HCT116 (cell line): ENCODE data around the gene MPV17L2. TPM values are rescaled to one million over a fixed set of nuclear protein-coding genes. Genes with fewer than 3 reads are reported as not detected.

Experiments
- ATAC-seq: fragments of 200-7000 bp; cut with Tn5 transposase; 2 replicates; pipeline ENCODE4 v1.9.1; 2020; ENCODE audit warnings: mild to moderate bottlenecking, moderate library complexity
- BruUV-seq: library from RNA; stranded (reverse); fragments of 400-500 nt; replicated peaks from 2 replicates; lab custom pipeline; 2021; lab: Mats Ljungman, UMichigan
- CTCF ChIA-PET: fragments of 300-600 bp; sonication (Branson Sonifier 250); formaldehyde crosslinking; loops from one replicate; lab custom pipeline; 2021; ENCODE audit warnings: antibody characterized with exemption; lab: Charles Lee
- POLR2A ChIA-PET: fragments of 300-600, 350-600 bp; sonication (Branson Sonifier 250); formaldehyde crosslinking; loops from one replicate; lab custom pipeline; 2021; ENCODE audit warnings: antibody characterized with exemption; lab: Charles Lee
- RAD21 ChIA-PET, 2 experiments: fragments of 300-600 bp; sonication (Branson Sonifier 250); formaldehyde crosslinking; loops; one replicate each; lab custom pipeline; 2023; ENCODE audit warnings: low total read pairs in 2 of 2; ENCODE audit not compliant: uncharacterized antibody in 2 of 2, unreplicated experiment in 2 of 2, low non-redundant PET in 1 of 2; lab: Charles Lee
- DNase-seq: peaks from one replicate; pipeline ENCODE4 v3.0.0-alpha.2; 2010; ENCODE audit warnings: low read depth, low spot score
- H2AFZ ChIP-seq: fragments of 200-600 bp; shearing (Covaris generic), sonication (generic); 2 replicates; pipeline ENCODE4 v1.6.1; 2017; ENCODE audit warnings: low read depth, mixed run types, mixed read lengths, antibody characterized with exemption, low read length; ENCODE audit not compliant: poor library complexity, severe bottlenecking
- H3K27ac ChIP-seq: 2 replicates; pipeline ENCODE4 v1.5.1; 2012; ENCODE audit warnings: low read depth, low read length
- H3K27me3 ChIP-seq: fragments of 200-600 bp; sonication (generic); 2 replicates; pipeline ENCODE4 v1.6.1; 2016; ENCODE audit warnings: mixed run types, low read length, mixed read lengths; ENCODE audit not compliant: insufficient read depth
- H3K36me3 ChIP-seq, 2 experiments: fragments of 200-500 bp in 1 of 2; fragments of 200-600 bp in 1 of 2; sonication (Bioruptor generic) in 1 of 2; sonication (generic) in 1 of 2; 2 replicates each; pipeline versions ENCODE4 v1.5.1 to v1.6.1; 2014 to 2016; ENCODE audit warnings: low read length in 2 of 2, inconsistent platforms in 1 of 2, mixed read lengths in 1 of 2, mixed run types in 1 of 2; ENCODE audit not compliant: insufficient read depth in 2 of 2, control insufficient read depth in 1 of 2
- H3K4me1 ChIP-seq, 2 experiments: fragments of 200-600 bp in 1 of 2; sonication (generic) in 1 of 2; 2 replicates each; pipeline versions ENCODE4 v1.5.1 to v1.6.1; 2012 to 2017; ENCODE audit warnings: low read length in 2 of 2, inconsistent platforms in 1 of 2, mild to moderate bottlenecking in 1 of 2, mixed read lengths in 1 of 2, mixed run types in 1 of 2, moderate library complexity in 1 of 2; ENCODE audit not compliant: insufficient read depth in 2 of 2, control insufficient read depth in 1 of 2
- H3K4me2 ChIP-seq: fragments of 200-600 bp; sonication (generic); 2 replicates; pipeline ENCODE4 v1.6.1; 2017; ENCODE audit warnings: mixed run types, low read length, mixed read lengths
- H3K4me3 ChIP-seq, 2 experiments: fragments of 200-600 bp in 1 of 2; sonication (generic) in 1 of 2; replicated peaks in 1 of 2; 2 replicates each; pipeline ENCODE4 v1.5.1; 2011 to 2016; ENCODE audit warnings: low read length in 2 of 2, control low read depth in 1 of 2, low read depth in 1 of 2, mild to moderate bottlenecking in 1 of 2, mixed read lengths in 1 of 2, mixed run types in 1 of 2
- H3K79me2 ChIP-seq: fragments of 200-600 bp; sonication (generic); 2 replicates; pipeline ENCODE4 v1.6.1; 2017; ENCODE audit warnings: mild to moderate bottlenecking, mixed run types, low read length, moderate library complexity, mixed read lengths; ENCODE audit not compliant: insufficient read depth
- H3K9ac ChIP-seq: fragments of 200-600 bp; sonication (generic); 2 replicates; pipeline ENCODE4 v1.6.1; 2016; ENCODE audit warnings: low read length, mixed read lengths
- H3K9me2 ChIP-seq: fragments of 200-600 bp; sonication (generic), shearing (Covaris generic); 2 replicates; pipeline ENCODE4 v1.6.1; 2017; ENCODE audit warnings: mixed run types, mild to moderate bottlenecking, moderate library complexity; ENCODE audit not compliant: insufficient read depth
- H3K9me3 ChIP-seq, 2 experiments: fragments of 200-500 bp in 1 of 2; fragments of 200-600 bp in 1 of 2; sonication (Bioruptor generic) in 1 of 2; sonication (generic) in 1 of 2; 2 replicates each; pipeline ENCODE4 v1.6.1; 2014 to 2017; ENCODE audit warnings: low read length in 2 of 2, mixed read lengths in 2 of 2, inconsistent platforms in 1 of 2, low read depth in 1 of 2, mild to moderate bottlenecking in 1 of 2, mixed run types in 1 of 2, moderate library complexity in 1 of 2; ENCODE audit not compliant: control insufficient read depth in 1 of 2, insufficient read depth in 1 of 2
- H4K20me1 ChIP-seq: fragments of 200-600 bp; sonication (generic), shearing (Covaris generic); 2 replicates; pipeline ENCODE4 v1.6.1; 2017; ENCODE audit warnings: mixed run types, mild to moderate bottlenecking, moderate library complexity; ENCODE audit not compliant: insufficient read depth
- ATF3 ChIP-seq: IDR thresholded peaks from 2 replicates; pipeline ENCODE4 v1.6.1; 2012
- CEBPB ChIP-seq: IDR thresholded peaks from 2 replicates; pipeline ENCODE4 v1.6.1; 2012; ENCODE audit warnings: low read depth
- CTCF ChIP-seq, 3 experiments: fragments of 200-600 bp in 1 of 3; sonication (generic) in 1 of 3; IDR thresholded peaks in 2 of 3; conservative IDR thresholded peaks in 1 of 3; 2 replicates each; pipeline ENCODE4 v1.5.1; 2012 to 2017; ENCODE audit warnings: low read depth in 2 of 3, low read length in 2 of 3, antibody characterized with exemption in 1 of 3, borderline replicate concordance in 1 of 3, control low read depth in 1 of 3, mild to moderate bottlenecking in 1 of 3, mixed read lengths in 1 of 3, mixed run types in 1 of 3, moderate library complexity in 1 of 3; ENCODE audit not compliant: insufficient read depth in 1 of 3
- EGR1 ChIP-seq: IDR thresholded peaks from 2 replicates; pipeline ENCODE4 v1.6.1; 2012; ENCODE audit warnings: low read depth
- ELF1 ChIP-seq: IDR thresholded peaks from 2 replicates; pipeline ENCODE4 v1.6.1; 2012; ENCODE audit warnings: low read depth, borderline replicate concordance
- EZH2 ChIP-seq: fragments of 200-600 bp; sonication (generic); IDR thresholded peaks from 2 replicates; pipeline ENCODE4 v1.6.1; 2017; ENCODE audit warnings: antibody characterized with exemption, mixed run types
- EZH2phosphoT487 ChIP-seq: fragments of 200-600 bp; IDR thresholded peaks from 2 replicates; pipeline ENCODE4 v1.6.1; 2018; ENCODE audit warnings: antibody characterized with exemption, borderline replicate concordance
- FOSL1 ChIP-seq: IDR thresholded peaks from 2 replicates; pipeline ENCODE4 v1.6.1; 2012; ENCODE audit warnings: low read depth
- JUND ChIP-seq: IDR thresholded peaks from 2 replicates; pipeline ENCODE4 v1.6.1; 2012
- MAX ChIP-seq: IDR thresholded peaks from 2 replicates; pipeline ENCODE4 v1.6.1; 2012
- POLR2A ChIP-seq: IDR thresholded peaks from 2 replicates; pipeline ENCODE4 v1.7.0; 2011; ENCODE audit warnings: borderline replicate concordance; ENCODE audit not compliant: insufficient read depth, insufficient read length; ENCODE audit errors: extremely low read depth
- POLR2AphosphoS5 ChIP-seq: IDR thresholded peaks from 2 replicates; pipeline ENCODE4 v1.6.1; 2011; ENCODE audit warnings: mild to moderate bottlenecking, low read depth, low read length, moderate library complexity
- REST ChIP-seq: IDR thresholded peaks from 2 replicates; pipeline ENCODE4 v1.6.1; 2012; ENCODE audit warnings: low read depth
- SIN3A ChIP-seq: IDR thresholded peaks from 2 replicates; pipeline ENCODE4 v1.6.1; 2012; ENCODE audit warnings: low read depth
- SP1 ChIP-seq: IDR thresholded peaks from 2 replicates; pipeline ENCODE4 v1.6.1; 2012; ENCODE audit warnings: low read depth
- SRF ChIP-seq: IDR thresholded peaks from 2 replicates; pipeline ENCODE4 v1.6.1; 2012; ENCODE audit warnings: low read depth
- TCF7L2 ChIP-seq: IDR thresholded peaks from 2 replicates; pipeline ENCODE4 v1.7.0; 2011; ENCODE audit warnings: borderline replicate concordance, inconsistent platforms; ENCODE audit not compliant: insufficient read depth, insufficient read length; ENCODE audit errors: extremely low read depth
- ZFX ChIP-seq: fragments of 450-650 bp; IDR thresholded peaks from 2 replicates; pipeline ENCODE4 v1.6.1; 2017
- intact Hi-C: fragments of 100-400 bp; cut with micrococcal nuclease; formaldehyde crosslinking; loops from 2 replicates; pipeline ENCODE4 v1.10.0; 2022
- total RNA-seq: library from RNA; stranded (reverse); gene quantifications from one replicate; pipeline ENCODE4 v1.2.1, GENCODE V29; 2021; ENCODE audit not compliant: unreplicated experiment

The MPV17L2 gene
- total RNA-seq, 1 experiment from 2014 or later = 18.7 TPM

DNA sequence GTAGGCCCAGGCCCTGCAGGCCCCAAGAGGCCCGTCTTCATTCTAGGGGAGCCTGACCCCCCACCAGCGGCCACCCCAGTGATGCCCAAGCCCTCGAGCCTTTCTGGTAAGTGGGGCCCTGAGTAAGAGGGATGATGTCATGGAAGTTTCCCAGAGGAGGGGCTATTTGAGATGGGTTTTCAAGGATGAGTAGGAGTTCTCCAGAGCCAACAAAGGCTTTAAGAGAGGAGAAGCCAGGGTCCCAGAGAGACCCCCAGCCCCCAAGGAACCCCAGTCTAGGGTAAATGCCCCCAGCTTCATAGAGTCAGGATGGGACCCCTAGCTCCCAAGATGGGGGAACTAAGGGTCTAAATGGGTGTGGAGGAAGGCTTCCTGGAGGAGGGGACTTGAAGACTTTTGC is 49.1 kb upstream of the MPV17L2 start:
- no peak for ATAC-seq
- no peaks in the 10 kb centered on the region for H4K20me1 ChIP-seq
- no peak overlapping the region for H2AFZ ChIP-seq
- no peaks in the 10 kb centered on the region for H3K9me3 ChIP-seq
- no peaks in the 10 kb centered on the region for H3K9me2 ChIP-seq
- no peaks in the 10 kb centered on the region for H3K27me3 ChIP-seq
- no peak for TF ChIP-seq CTCF (IDR thresholded peaks at IDR 0.05 in 2 of 3, conservative IDR thresholded peaks at IDR 0.05 in 1 of 3; ENCODE audit: borderline replicate concordance in 1 of 3, insufficient read depth in 1 of 3, low read depth in 2 of 3, low read length in 2 of 3)
- TF ChIP-seq REST = no peak
- no peak for TF ChIP-seq ELF1
- no peak for TF ChIP-seq JUND
- TF ChIP-seq FOSL1 = no peak
- TF ChIP-seq ATF3 = no peak
- no peak for TF ChIP-seq TCF7L2
- no peak for TF ChIP-seq EGR1
- TF ChIP-seq MAX = no peak
- TF ChIP-seq SRF = no peak
- no peak for TF ChIP-seq POLR2AphosphoS5
- no peak for TF ChIP-seq EZH2phosphoT487
- no peak for TF ChIP-seq ZFX
- TF ChIP-seq EZH2 = no peak
- TF ChIP-seq CEBPB = no peak
- TF ChIP-seq POLR2A = no peak
- TF ChIP-seq SP1 = no peak
- no peak for TF ChIP-seq SIN3A
- TF ChIP-seq, all 23 proteins: peak for 0
- H3K4me1 ChIP-seq = no peaks in the 10 kb centered on the region
- ChIA-PET RAD21 (no interaction called here), POLR2A (no interaction called here), CTCF (no interaction called here)
- no peak for DNase-seq
- no TSS peak for BruUV-seq
- H3K79me2 ChIP-seq = no peaks in the 10 kb centered on the region
- H3K4me3 ChIP-seq = no peak overlapping the region
- H3K9ac ChIP-seq = no peak overlapping the region
- H3K36me3 ChIP-seq = peaks cover 9 to 24% of the 10 kb centered on the region in 2 experiments; a peak in 3 of 4 replicates
- intact Hi-C loops = no loop called here
- no peak overlapping the region for H3K27ac ChIP-seq
- H3K4me2 ChIP-seq = no peak overlapping the region
